H1 (cell line): Measurements from ENCODE around the gene TTC34.

Source experiments
- CBX8 ChIP-seq: fragments of 300-800, 300-1000 bp; sonication (generic); IDR thresholded peaks from 2 replicates; pipeline ENCODE4 v1.7.1; 2016; ENCODE audit warnings: low read depth, low read length, borderline replicate concordance
- CEBPB ChIP-seq: IDR thresholded peaks from 2 replicates; pipeline ENCODE4 v1.6.1; 2012; ENCODE audit warnings: low read depth, low read length
- CTCF ChIP-seq, 3 experiments: IDR thresholded peaks; 1 replicate in 2 of 3; 2 replicates in 1 of 3; pipeline versions ENCODE4 v1.5.1 to v1.6.1; 2011; ENCODE audit warnings: low read length in 3 of 3, mild to moderate bottlenecking in 3 of 3, inconsistent platforms in 2 of 3, low read depth in 1 of 3, moderate library complexity in 1 of 3; ENCODE audit not compliant: insufficient read depth in 1 of 3; ENCODE audit errors: control extremely low read depth in 1 of 3
- EP300 ChIP-seq, 2 experiments: IDR thresholded peaks; 1 replicate in 1 of 2; 2 replicates in 1 of 2; pipeline ENCODE4 v1.6.1; 2011 to 2012; ENCODE audit warnings: low read depth in 2 of 2, low read length in 2 of 2, mild to moderate bottlenecking in 2 of 2, borderline replicate concordance in 1 of 2, inconsistent platforms in 1 of 2, moderate library complexity in 1 of 2
- EZH2 ChIP-seq: fragments of 200-600 bp; sonication (generic); IDR thresholded peaks from 2 replicates; pipeline ENCODE4 v1.7.1; 2012; ENCODE audit warnings: low read depth, mild to moderate bottlenecking, moderate library complexity, low read length, inconsistent platforms; ENCODE audit not compliant: severe bottlenecking
- MAFK ChIP-seq: IDR thresholded peaks from 2 replicates; pipeline ENCODE4 v1.6.1; 2012; ENCODE audit warnings: low read depth, mild to moderate bottlenecking, improper control_type of control experiment, low read length
- POLR2A ChIP-seq, 2 experiments: IDR thresholded peaks; 1 replicate in 1 of 2; 2 replicates in 1 of 2; pipeline ENCODE4 v1.6.1; 2011; ENCODE audit warnings: low read depth in 2 of 2, low read length in 2 of 2, mild to moderate bottlenecking in 2 of 2; ENCODE audit errors: control extremely low read depth in 1 of 2
- POLR2AphosphoS5 ChIP-seq: IDR thresholded peaks from 2 replicates; pipeline ENCODE4 v1.6.1; 2011; ENCODE audit warnings: low read depth, low read length
- RBBP5 ChIP-seq: IDR thresholded peaks from 2 replicates; pipeline ENCODE4 v1.7.1; 2012; ENCODE audit warnings: low read depth, mild to moderate bottlenecking, inconsistent platforms, low read length, moderate library complexity, borderline replicate concordance
- RNF2 ChIP-seq: fragments of 200-900, 300-1000 bp; sonication (generic); IDR thresholded peaks from 2 replicates; pipeline ENCODE4 v1.7.1; 2016; ENCODE audit warnings: borderline replicate concordance, low read depth, mild to moderate bottlenecking, antibody characterized with exemption, low read length; ENCODE audit not compliant: poor library complexity, severe bottlenecking; ENCODE audit errors: missing control alignments
- SP4 ChIP-seq: IDR thresholded peaks from 2 replicates; pipeline ENCODE4 v1.6.1; 2012; ENCODE audit warnings: low read length, inconsistent platforms
- TAF1 ChIP-seq: IDR thresholded peaks from 2 replicates; pipeline ENCODE4 v1.6.1; 2011; ENCODE audit warnings: mild to moderate bottlenecking, low read depth, low read length
- USF2 ChIP-seq: IDR thresholded peaks from 2 replicates; pipeline ENCODE4 v1.6.1; 2011; ENCODE audit warnings: low read length, improper control_type of control experiment
- YY1 ChIP-seq: IDR thresholded peaks from 2 replicates; pipeline ENCODE4 v1.6.1; 2011; ENCODE audit warnings: low read depth, mild to moderate bottlenecking, low read length

GRCh38 chr1:2625311-2625710, 176.2 kb downstream of the TTC34 start:
- no peak for TF ChIP-seq CEBPB
- TF ChIP-seq EP300 (IDR thresholded peaks at IDR 0.05; ENCODE audit: borderline replicate concordance in 1 of 2, low read depth in 2 of 2, low read length in 2 of 2): no peak
- no peak for TF ChIP-seq TAF1
- no peak for TF ChIP-seq SP4
- TF ChIP-seq POLR2A (IDR thresholded peaks at IDR 0.05; ENCODE audit: control extremely low read depth in 1 of 2, low read depth in 2 of 2, low read length in 2 of 2): no peak
- TF ChIP-seq CTCF (IDR thresholded peaks at IDR 0.05; ENCODE audit: control extremely low read depth in 1 of 3, insufficient read depth in 1 of 3, low read depth in 1 of 3, low read length in 3 of 3): no peak
- TF ChIP-seq USF2: no peak
- no peak for TF ChIP-seq RBBP5
- no peak for TF ChIP-seq MAFK
- TF ChIP-seq POLR2AphosphoS5: no peak
- TF ChIP-seq RNF2: no peak
- TF ChIP-seq CBX8: no peak
- TF ChIP-seq EZH2: no peak
- no peak for TF ChIP-seq YY1
